ENCODE data around the gene CDH4.

DNA sequence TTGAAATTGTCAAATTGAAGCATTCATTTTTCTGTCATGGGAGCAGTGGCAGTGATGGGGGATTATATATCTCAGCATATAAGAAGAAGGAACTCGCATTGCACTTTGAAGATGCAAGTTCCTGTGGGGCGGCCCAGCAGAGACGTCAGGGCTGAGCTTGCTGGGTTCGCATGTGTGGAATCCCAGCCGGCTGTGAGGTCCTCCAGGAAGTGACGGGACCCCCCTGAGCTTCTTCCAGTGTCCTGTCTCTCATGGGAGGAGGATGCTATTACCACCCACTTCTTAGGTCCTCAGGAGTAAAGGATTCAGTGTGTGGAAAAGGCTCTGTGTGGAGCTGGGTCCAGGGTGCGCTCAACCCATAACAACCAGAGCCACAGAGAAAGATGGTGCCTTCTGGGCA is 201.2 kb downstream of the CDH4 start:
- TF ChIP-seq CTCF (conservative IDR thresholded peaks at IDR 0.05) (no peak), ZFX (IDR thresholded peaks at IDR 0.05) (no peak)

Data from C4-2B (cell line).